ENCODE data around the gene TCP11L2.

Gene TCP11L2

GRCh38 chr12:106258935-106259334, 43.6 kb upstream of the TCP11L2 start:
- H3K27me3 ChIP-seq (ENCODE audit: insufficient read depth, poor library complexity, severe bottlenecking), result peaks cover 5% of the 10 kb centered on the region
- no peak for DNase-seq (ENCODE audit: low read depth in 1 of 2, low spot score in 1 of 2)
- no peak overlapping the region for H3K4me3 ChIP-seq (replicated peaks; ENCODE audit: insufficient read depth, low read length)
- no peak overlapping the region for H3K27ac ChIP-seq (replicated peaks)
- TF ChIP-seq POLR2AphosphoS5 (IDR thresholded peaks at IDR 0.05; ENCODE audit: low read depth), result no peak
- TF ChIP-seq SPI1 (IDR thresholded peaks at IDR 0.05; ENCODE audit: borderline replicate concordance, low read depth), result no peak
- TF ChIP-seq CTCF (IDR thresholded peaks at IDR 0.05; ENCODE audit: insufficient read depth, low read length), result no peak
- TF ChIP-seq GABPA (IDR thresholded peaks at IDR 0.05; ENCODE audit: low read depth), result no peak
- no peak for TF ChIP-seq REST (IDR thresholded peaks at IDR 0.05; ENCODE audit: insufficient replicate concordance, low read depth)

- no peak for TF ChIP-seq SPI1 (IDR thresholded peaks at IDR 0.05; ENCODE audit: borderline replicate concordance, low read depth)
- no peak for TF ChIP-seq POLR2AphosphoS5 (IDR thresholded peaks at IDR 0.05; ENCODE audit: low read depth)
- no peak for TF ChIP-seq GABPA (IDR thresholded peaks at IDR 0.05; ENCODE audit: low read depth)
- no peak for TF ChIP-seq REST (IDR thresholded peaks at IDR 0.05; ENCODE audit: insufficient replicate concordance, low read depth)
- no peak for TF ChIP-seq CTCF (IDR thresholded peaks at IDR 0.05; ENCODE audit: insufficient read depth, low read length)
- no peak for DNase-seq (ENCODE audit: low read depth in 1 of 2, low spot score in 1 of 2)
- Histone ChIP-seq H3K4me3 (replicated peaks; ENCODE audit: insufficient read depth, low read length) (no peak overlapping the region), H3K27ac (replicated peaks) (no peak overlapping the region), H3K27me3 (ENCODE audit: insufficient read depth, poor library complexity, severe bottlenecking) (no peaks in the 10 kb centered on the region)
These were observed 37.4 kb upstream of the TCP11L2 start for GRCh38 chr12:106265116-106265515.

GRCh38 chr12:106267535-106267934, 35.0 kb upstream of the TCP11L2 start:
- no peak for TF ChIP-seq SPI1 (IDR thresholded peaks at IDR 0.05; ENCODE audit: borderline replicate concordance, low read depth)
- TF ChIP-seq POLR2AphosphoS5 (IDR thresholded peaks at IDR 0.05; ENCODE audit: low read depth), result no peak
- TF ChIP-seq REST (IDR thresholded peaks at IDR 0.05; ENCODE audit: insufficient replicate concordance, low read depth), result no peak
- TF ChIP-seq CTCF (IDR thresholded peaks at IDR 0.05; ENCODE audit: insufficient read depth, low read length), result no peak
- no peak for TF ChIP-seq GABPA (IDR thresholded peaks at IDR 0.05; ENCODE audit: low read depth)
- Histone ChIP-seq H3K27ac (replicated peaks) (no peak overlapping the region), H3K27me3 (ENCODE audit: insufficient read depth, poor library complexity, severe bottlenecking) (no peaks in the 10 kb centered on the region), H3K4me3 (replicated peaks; ENCODE audit: insufficient read depth, low read length) (no peak overlapping the region)
- no peak for DNase-seq (ENCODE audit: low read depth in 1 of 2, low spot score in 1 of 2)

All from HL-60 (cell line).